GM12875 (cell line): Measurements from ENCODE around the gene TSPAN2.

Experiments used
- H3K4me3 ChIP-seq: one replicate; pipeline ENCODE4 v1.5.1; 2011; ENCODE audit warnings: low read depth, low read length, control low read depth
- TF ChIP-seq, protein P1 (sequence below): IDR thresholded peaks from 2 replicates; pipeline ENCODE4 v1.5.1; 2011; ENCODE audit warnings: low read depth, mild to moderate bottlenecking, control low read depth, inconsistent platforms, low read length, moderate library complexity, borderline replicate concordance; ENCODE audit not compliant: insufficient read depth

Gene TSPAN2

DNA sequence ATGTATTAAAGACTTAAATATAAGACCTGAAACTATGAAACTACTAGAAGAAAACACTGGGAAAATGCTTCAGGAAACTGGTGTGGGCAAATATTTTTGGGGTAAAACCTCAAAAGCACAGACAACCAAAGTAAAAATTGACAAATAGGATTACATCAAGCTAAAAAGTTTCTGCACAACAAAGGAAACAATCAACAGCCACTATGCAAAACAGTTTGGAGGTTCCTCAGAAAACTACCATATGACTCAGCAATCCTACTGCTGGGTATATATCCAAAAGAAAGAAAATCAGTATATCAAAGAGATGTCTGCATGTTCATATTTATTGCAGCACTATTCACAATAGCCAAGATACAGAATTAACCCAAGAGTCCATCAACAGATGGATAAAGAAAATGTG, 42.6 kb downstream of the TSPAN2 start:
- TF ChIP-seq, protein P1, sequence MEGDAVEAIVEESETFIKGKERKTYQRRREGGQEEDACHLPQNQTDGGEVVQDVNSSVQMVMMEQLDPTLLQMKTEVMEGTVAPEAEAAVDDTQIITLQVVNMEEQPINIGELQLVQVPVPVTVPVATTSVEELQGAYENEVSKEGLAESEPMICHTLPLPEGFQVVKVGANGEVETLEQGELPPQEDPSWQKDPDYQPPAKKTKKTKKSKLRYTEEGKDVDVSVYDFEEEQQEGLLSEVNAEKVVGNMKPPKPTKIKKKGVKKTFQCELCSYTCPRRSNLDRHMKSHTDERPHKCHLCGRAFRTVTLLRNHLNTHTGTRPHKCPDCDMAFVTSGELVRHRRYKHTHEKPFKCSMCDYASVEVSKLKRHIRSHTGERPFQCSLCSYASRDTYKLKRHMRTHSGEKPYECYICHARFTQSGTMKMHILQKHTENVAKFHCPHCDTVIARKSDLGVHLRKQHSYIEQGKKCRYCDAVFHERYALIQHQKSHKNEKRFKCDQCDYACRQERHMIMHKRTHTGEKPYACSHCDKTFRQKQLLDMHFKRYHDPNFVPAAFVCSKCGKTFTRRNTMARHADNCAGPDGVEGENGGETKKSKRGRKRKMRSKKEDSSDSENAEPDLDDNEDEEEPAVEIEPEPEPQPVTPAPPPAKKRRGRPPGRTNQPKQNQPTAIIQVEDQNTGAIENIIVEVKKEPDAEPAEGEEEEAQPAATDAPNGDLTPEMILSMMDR, result no peak
- H3K4me3 ChIP-seq, result no peak overlapping the region

DNA sequence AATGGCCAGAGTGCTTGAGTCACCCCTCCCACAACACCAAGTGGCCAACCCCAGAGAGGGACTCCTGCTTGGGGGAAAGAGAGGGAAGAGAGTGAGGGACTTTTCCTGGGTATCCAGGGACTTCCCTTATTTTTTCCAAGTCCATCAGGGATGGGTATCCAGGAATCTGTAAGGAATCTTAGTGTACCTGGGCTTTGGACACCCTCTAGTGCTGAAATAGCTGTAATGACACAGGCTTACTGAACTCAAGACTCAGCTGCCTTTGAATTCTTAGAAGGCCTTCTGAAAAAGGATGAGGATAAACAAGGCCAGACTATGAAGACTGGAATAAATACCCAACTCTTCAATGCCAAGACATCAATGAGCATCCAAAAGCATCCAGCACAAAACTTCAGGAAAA, 47.6 kb downstream of the TSPAN2 start:
- no peak overlapping the region for H3K4me3 ChIP-seq
- TF ChIP-seq, protein P1, result 0 out of 2 replicates have a peak, but pooled peaks have one; percentile 8

DNA sequence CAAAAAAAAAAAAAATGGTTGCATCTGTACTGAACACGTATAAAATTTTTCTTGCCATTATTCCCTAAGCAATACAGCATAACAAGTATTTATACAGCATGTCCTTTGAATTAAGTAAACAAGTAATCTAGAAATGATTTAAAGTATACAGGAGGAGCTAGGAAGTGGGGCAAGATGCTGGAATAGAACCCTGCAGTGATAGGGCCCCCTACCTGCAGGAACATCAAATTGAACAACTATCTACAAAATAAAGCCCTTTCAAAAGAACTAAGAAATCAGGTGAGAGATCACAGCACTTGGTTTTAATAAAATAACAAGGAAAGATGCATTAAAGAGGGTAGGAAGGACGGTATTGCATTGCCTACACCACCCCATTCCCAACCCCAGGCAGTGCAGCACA, 48.8 kb downstream of the TSPAN2 start:
- H3K4me3 ChIP-seq, result no peak overlapping the region
- TF ChIP-seq, protein P1, result no peak

DNA sequence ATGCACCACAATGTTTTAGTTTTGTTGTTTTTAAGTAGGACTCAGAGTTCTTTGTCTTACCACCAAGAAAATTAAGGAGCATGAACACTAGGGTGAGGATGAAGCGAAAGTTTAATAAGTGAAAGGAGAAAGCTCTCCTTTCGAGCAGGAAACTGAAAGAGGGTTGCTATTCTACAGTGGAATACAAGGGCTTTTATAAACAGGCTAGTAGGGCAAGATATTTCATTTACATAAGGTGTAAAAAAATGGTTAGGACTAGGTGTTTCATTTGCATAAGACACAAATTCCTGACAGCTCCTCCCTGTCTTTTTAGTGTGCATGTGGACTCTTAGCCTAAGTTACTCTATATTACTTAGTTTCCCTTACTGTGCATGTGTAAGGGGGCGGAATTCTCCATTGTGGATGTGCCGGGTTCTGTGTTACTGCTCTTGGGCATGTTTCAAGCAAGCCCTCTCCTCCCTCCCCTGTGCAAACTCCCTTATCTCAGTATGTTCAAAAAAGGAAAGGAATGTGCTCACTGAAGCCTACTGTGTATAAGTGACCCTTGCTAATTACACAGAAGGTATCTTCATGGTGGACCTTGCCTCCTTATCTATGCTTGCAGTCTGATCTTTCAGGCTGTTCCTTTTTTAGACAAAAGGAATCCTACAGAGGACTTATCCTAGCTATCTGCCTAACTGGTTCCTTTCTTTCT, 52.3 kb downstream of the TSPAN2 start:
- H3K4me3 ChIP-seq, result no peak overlapping the region
- TF ChIP-seq, protein P1, result no peak

DNA sequence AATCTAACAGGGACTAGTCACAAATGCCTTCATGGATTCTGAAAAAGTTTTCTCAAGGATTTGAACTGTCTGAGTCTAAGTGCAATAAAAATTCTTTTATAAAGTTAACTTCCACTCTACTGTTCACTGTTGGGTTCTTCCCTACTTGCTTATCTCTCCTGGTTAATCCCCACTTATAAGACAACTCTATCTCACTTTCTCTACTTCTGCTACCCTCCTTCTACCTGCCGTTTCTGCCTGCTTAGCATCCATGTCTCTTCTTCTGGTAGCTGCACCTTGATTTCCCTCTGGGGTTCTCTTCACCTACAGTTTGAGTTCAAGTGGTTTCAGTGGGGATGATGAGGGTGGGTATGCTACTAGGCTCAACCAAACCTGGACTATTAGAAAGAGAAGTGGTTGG, 53.7 kb downstream of the TSPAN2 start:
- TF ChIP-seq, protein P1, result no peak
- H3K4me3 ChIP-seq, result no peak overlapping the region

DNA sequence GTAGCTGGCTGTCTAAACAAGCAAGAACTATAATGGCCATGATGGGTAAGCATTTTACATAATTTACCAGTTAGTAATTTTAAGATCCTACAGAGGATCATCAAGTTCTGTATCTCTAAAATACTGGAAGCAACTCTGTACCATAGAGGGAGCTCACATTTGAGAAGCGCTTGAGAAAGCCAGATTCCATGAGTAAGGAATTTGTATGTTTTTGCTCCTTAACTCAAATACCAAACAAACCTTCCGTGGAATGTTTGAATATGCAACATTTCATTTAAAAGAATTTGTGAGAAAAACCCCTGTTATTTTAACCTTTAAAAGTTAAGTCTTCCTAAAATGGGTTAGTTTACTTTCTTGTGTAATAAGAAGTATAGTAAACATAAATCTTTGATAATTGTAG, 57.7 kb downstream of the TSPAN2 start:
- no peak overlapping the region for H3K4me3 ChIP-seq
- TF ChIP-seq, protein P1, result no peak

DNA sequence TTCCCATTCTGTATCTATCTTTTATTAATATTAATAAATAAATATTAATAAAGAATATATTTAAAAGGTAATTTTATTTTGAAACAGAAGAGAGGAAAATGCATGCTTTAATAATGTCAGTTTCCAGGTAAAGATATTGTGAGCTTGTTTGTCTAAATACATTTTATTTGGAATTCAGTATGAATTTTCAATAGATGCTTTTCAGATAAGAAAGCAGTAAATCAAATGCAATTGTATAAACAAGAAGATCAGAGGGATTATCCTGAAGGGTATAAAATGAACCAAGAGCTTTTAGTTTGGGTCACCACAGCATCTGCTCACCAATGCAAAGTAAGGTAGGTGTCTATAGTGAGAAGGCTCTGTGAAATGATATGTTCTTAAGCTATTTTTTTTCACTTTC, 59.8 kb downstream of the TSPAN2 start, which contains the start of gene TSHB:
Gene TSHB, plus strand, starts transcription at position 301 of the 400 bp plus-strand sequence. CDS start 3,537 bp downstream, outside the sequence.
- H3K4me3 ChIP-seq, result no peak within 1 kb of the TSS
- TF ChIP-seq, protein P1, result no peak
